Mesodermal cell (in vitro differentiated cells): ENCODE data around the gene SLC7A6OS.

Experiments used
- H3K27ac ChIP-seq: 2 replicates; pipeline ENCODE4 v1.7.0; 2013; ENCODE audit warnings: mild to moderate bottlenecking, low read depth, low read length, moderate library complexity; ENCODE audit not compliant: severe bottlenecking
- H3K36me3 ChIP-seq: 2 replicates; pipeline ENCODE4 v1.7.1; 2013; ENCODE audit warnings: mild to moderate bottlenecking, low read length, moderate library complexity; ENCODE audit not compliant: control insufficient read depth, insufficient read depth
- H3K4me1 ChIP-seq: one replicate; pipeline ENCODE4 v1.7.1; 2013; ENCODE audit warnings: mild to moderate bottlenecking, low read length; ENCODE audit not compliant: insufficient read depth, control insufficient read depth, poor library complexity, severe bottlenecking
- H3K4me3 ChIP-seq: 2 replicates; pipeline ENCODE4 v1.7.0; 2013; ENCODE audit warnings: low read length, control low read depth, mild to moderate bottlenecking; ENCODE audit not compliant: insufficient read depth, poor library complexity, severe bottlenecking; ENCODE audit errors: extremely low read depth
- H3K9me3 ChIP-seq: 2 replicates; pipeline ENCODE4 v1.7.1; 2013; ENCODE audit warnings: mild to moderate bottlenecking, low read length, moderate library complexity; ENCODE audit not compliant: control insufficient read depth
- WGBS, 2 experiments: methylation state at CpG; one replicate each; pipeline ENCODE4 v1.1.5; 2013; ENCODE audit warnings: missing lambda C conversion rate in 2 of 2; ENCODE audit not compliant: insufficient coverage in 2 of 2; 5-methylcytosine and 5-hydroxymethylcytosine counted together

SLC7A6OS gene

GRCh38 chr16:68250951-68251350 lies 59.8 kb downstream of the SLC7A6OS start:
- H3K36me3 ChIP-seq = peaks cover 21% of the 10 kb centered on the region
- WGBS, 2 experiments = 98% methylated on average over 5 to 6 of the region's 6 CpGs
- no peaks in the 10 kb centered on the region for H3K9me3 ChIP-seq
- H3K4me1 ChIP-seq = no peaks in the 10 kb centered on the region
- H3K27ac ChIP-seq = no peak overlapping the region
- H3K4me3 ChIP-seq = no peak overlapping the region

- WGBS, 2 experiments = 89 to 93% methylated on average over 3 to 4 of the region's 4 CpGs
- Histone ChIP-seq H3K27ac (no peak overlapping the region), H3K4me1 (no peaks in the 10 kb centered on the region)
Measured at GRCh38 chr16:68249371-68249770, 61.4 kb downstream of the SLC7A6OS start.

More at GRCh38 chr16:68249371-68249770, 61.4 kb downstream of the SLC7A6OS start:
- H3K36me3 ChIP-seq = peaks cover 16% of the 10 kb centered on the region
- H3K4me3 ChIP-seq = no peak overlapping the region
- no peaks in the 10 kb centered on the region for H3K9me3 ChIP-seq
